ENCODE measurements around the gene MYO5B. TPM values are rescaled to one million over a fixed set of nuclear protein-coding genes. Genes with fewer than 3 reads are reported as not detected.

Gene MYO5B
- total and polyA plus RNA-seq, 4 donors: 5.4 to 23.4 (median 11.4) TPM

DNA sequence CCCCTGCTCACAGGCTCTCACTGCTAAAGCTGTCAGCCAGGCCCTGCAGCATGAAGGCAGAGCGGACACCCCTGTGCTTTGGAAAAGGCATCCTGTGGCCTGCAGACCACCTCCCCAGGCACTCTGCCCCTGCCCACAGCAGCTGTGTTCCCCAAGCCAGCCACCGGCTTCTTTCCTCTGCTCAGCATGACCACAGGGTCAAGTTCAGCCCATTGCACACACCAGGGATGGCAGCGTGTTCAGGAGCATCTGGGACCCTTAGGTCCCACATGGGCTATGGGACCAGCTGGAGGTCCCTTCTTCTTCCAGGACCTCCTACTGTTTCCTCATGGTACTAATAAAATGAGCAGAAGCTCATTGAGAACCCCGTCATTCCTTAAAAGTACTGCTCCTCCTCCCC lies 263.2 kb downstream of the MYO5B start:
- no peaks in the 10 kb centered on the region for H3K9me3 ChIP-seq (ENCODE audit: control insufficient read depth in 4 of 4, low read length in 3 of 4)
- TF ChIP-seq, protein P1, sequence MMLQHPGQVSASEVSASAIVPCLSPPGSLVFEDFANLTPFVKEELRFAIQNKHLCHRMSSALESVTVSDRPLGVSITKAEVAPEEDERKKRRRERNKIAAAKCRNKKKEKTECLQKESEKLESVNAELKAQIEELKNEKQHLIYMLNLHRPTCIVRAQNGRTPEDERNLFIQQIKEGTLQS (IDR thresholded peaks at IDR 0.05): no peak
- TF ChIP-seq, protein P2, sequence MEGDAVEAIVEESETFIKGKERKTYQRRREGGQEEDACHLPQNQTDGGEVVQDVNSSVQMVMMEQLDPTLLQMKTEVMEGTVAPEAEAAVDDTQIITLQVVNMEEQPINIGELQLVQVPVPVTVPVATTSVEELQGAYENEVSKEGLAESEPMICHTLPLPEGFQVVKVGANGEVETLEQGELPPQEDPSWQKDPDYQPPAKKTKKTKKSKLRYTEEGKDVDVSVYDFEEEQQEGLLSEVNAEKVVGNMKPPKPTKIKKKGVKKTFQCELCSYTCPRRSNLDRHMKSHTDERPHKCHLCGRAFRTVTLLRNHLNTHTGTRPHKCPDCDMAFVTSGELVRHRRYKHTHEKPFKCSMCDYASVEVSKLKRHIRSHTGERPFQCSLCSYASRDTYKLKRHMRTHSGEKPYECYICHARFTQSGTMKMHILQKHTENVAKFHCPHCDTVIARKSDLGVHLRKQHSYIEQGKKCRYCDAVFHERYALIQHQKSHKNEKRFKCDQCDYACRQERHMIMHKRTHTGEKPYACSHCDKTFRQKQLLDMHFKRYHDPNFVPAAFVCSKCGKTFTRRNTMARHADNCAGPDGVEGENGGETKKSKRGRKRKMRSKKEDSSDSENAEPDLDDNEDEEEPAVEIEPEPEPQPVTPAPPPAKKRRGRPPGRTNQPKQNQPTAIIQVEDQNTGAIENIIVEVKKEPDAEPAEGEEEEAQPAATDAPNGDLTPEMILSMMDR (IDR thresholded peaks at IDR 0.05; ENCODE audit: low read depth, low read length, missing input control): no peak
- TF ChIP-seq TAF1 (conservative IDR thresholded peaks at IDR 0.05) (no peak), GABPA (IDR thresholded peaks at IDR 0.05 in 1 of 2, conservative IDR thresholded peaks at IDR 0.05 in 1 of 2) (no peak), RAD21 (IDR thresholded peaks at IDR 0.05) (no peak), EGR1 (IDR thresholded peaks at IDR 0.05; ENCODE audit: low read depth in 2 of 2) (no peak)
- TF ChIP-seq, protein P3, sequence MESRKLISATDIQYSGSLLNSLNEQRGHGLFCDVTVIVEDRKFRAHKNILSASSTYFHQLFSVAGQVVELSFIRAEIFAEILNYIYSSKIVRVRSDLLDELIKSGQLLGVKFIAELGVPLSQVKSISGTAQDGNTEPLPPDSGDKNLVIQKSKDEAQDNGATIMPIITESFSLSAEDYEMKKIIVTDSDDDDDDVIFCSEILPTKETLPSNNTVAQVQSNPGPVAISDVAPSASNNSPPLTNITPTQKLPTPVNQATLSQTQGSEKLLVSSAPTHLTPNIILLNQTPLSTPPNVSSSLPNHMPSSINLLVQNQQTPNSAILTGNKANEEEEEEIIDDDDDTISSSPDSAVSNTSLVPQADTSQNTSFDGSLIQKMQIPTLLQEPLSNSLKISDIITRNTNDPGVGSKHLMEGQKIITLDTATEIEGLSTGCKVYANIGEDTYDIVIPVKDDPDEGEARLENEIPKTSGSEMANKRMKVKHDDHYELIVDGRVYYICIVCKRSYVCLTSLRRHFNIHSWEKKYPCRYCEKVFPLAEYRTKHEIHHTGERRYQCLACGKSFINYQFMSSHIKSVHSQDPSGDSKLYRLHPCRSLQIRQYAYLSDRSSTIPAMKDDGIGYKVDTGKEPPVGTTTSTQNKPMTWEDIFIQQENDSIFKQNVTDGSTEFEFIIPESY (IDR thresholded peaks at IDR 0.05): no peak
- TF ChIP-seq, protein P4, sequence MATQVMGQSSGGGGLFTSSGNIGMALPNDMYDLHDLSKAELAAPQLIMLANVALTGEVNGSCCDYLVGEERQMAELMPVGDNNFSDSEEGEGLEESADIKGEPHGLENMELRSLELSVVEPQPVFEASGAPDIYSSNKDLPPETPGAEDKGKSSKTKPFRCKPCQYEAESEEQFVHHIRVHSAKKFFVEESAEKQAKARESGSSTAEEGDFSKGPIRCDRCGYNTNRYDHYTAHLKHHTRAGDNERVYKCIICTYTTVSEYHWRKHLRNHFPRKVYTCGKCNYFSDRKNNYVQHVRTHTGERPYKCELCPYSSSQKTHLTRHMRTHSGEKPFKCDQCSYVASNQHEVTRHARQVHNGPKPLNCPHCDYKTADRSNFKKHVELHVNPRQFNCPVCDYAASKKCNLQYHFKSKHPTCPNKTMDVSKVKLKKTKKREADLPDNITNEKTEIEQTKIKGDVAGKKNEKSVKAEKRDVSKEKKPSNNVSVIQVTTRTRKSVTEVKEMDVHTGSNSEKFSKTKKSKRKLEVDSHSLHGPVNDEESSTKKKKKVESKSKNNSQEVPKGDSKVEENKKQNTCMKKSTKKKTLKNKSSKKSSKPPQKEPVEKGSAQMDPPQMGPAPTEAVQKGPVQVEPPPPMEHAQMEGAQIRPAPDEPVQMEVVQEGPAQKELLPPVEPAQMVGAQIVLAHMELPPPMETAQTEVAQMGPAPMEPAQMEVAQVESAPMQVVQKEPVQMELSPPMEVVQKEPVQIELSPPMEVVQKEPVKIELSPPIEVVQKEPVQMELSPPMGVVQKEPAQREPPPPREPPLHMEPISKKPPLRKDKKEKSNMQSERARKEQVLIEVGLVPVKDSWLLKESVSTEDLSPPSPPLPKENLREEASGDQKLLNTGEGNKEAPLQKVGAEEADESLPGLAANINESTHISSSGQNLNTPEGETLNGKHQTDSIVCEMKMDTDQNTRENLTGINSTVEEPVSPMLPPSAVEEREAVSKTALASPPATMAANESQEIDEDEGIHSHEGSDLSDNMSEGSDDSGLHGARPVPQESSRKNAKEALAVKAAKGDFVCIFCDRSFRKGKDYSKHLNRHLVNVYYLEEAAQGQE (IDR thresholded peaks at IDR 0.05): no peak
- no peak overlapping the region for H3K27ac ChIP-seq (ENCODE audit: low read depth in 1 of 2, low read length in 2 of 2)
- no peak overlapping the region for H3K4me3 ChIP-seq (ENCODE audit: low read depth in 1 of 3, low read length in 3 of 3)
- H3K4me1 ChIP-seq (ENCODE audit: control insufficient read depth in 4 of 4, insufficient read depth in 4 of 4, low read length in 3 of 4): no peaks in the 10 kb centered on the region
- no peaks in the 10 kb centered on the region for H3K27me3 ChIP-seq (ENCODE audit: control insufficient read depth in 4 of 4, insufficient read depth in 4 of 4, low read length in 3 of 4)
- peaks cover 0 to 14% (median 7%) of the 10 kb centered on the region in 4 donors for H3K36me3 ChIP-seq (ENCODE audit: control insufficient read depth in 4 of 4, insufficient read depth in 3 of 4, low read depth in 1 of 4, low read length in 3 of 4)
- no peak overlapping the region for H3K9ac ChIP-seq (ENCODE audit: low read depth in 1 of 2, low read length in 2 of 2)
- 93% methylated on average over 4 of the region's 4 CpGs for WGBS
- DNase-seq (ENCODE audit: low spot score): no peak

DNA sequence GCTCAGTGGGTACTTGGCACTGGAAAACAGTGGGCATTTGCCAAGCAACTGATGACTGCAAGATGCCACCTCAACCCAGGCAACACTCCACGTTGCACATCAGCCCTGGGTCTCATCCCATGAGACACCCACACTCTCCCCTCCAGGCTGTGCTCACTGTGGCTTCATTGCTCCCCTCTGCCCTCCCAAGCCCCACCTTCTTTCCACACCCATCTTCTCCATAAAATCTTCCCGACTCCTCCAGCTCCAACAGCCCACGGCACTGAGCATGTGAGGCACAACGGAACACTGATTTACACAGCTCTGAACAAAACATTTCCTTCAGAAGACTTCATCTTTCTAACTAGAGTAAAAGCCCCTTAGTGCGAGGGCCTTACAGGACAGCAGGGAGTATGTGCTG lies 263.8 kb downstream of the MYO5B start:
- Histone ChIP-seq H3K27ac (ENCODE audit: low read depth in 1 of 2, low read length in 2 of 2) (no peak overlapping the region), H3K36me3 (ENCODE audit: control insufficient read depth in 4 of 4, insufficient read depth in 3 of 4, low read depth in 1 of 4, low read length in 3 of 4) (peaks cover 0 to 11% (median 6%) of the 10 kb centered on the region in 4 donors), H3K27me3 (ENCODE audit: control insufficient read depth in 4 of 4, insufficient read depth in 4 of 4, low read length in 3 of 4) (no peaks in the 10 kb centered on the region), H3K9me3 (ENCODE audit: control insufficient read depth in 4 of 4, low read length in 3 of 4) (no peaks in the 10 kb centered on the region), H3K9ac (ENCODE audit: low read depth in 1 of 2, low read length in 2 of 2) (no peak overlapping the region), H3K4me3 (ENCODE audit: low read depth in 1 of 3, low read length in 3 of 3) (no peak overlapping the region), H3K4me1 (ENCODE audit: control insufficient read depth in 4 of 4, insufficient read depth in 4 of 4, low read length in 3 of 4) (no peaks in the 10 kb centered on the region)
- WGBS: 85% methylated on average over 5 of the region's 5 CpGs
- DNase-seq (ENCODE audit: low spot score): no peak
- TF ChIP-seq, protein P5, sequence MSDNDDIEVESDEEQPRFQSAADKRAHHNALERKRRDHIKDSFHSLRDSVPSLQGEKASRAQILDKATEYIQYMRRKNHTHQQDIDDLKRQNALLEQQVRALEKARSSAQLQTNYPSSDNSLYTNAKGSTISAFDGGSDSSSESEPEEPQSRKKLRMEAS (IDR thresholded peaks at IDR 0.05): no peak
- TF ChIP-seq RAD21 (IDR thresholded peaks at IDR 0.05) (no peak), TAF1 (conservative IDR thresholded peaks at IDR 0.05) (no peak), HNF4A (conservative IDR thresholded peaks at IDR 0.05) (no peak), HNF4G (IDR thresholded peaks at IDR 0.05) (no peak), GABPA (IDR thresholded peaks at IDR 0.05 in 1 of 2, conservative IDR thresholded peaks at IDR 0.05 in 1 of 2) (no peak), JUND (IDR thresholded peaks at IDR 0.05) (no peak), RXRA (IDR thresholded peaks at IDR 0.05) (no peak), FOXA2 (IDR thresholded peaks at IDR 0.05) (no peak), EGR1 (IDR thresholded peaks at IDR 0.05; ENCODE audit: low read depth in 2 of 2) (no peak)
- TF ChIP-seq, protein P2 (IDR thresholded peaks at IDR 0.05; ENCODE audit: low read depth, low read length, missing input control): no peak
- TF ChIP-seq, protein P1 (IDR thresholded peaks at IDR 0.05): no peak
- TF ChIP-seq, protein P4 (IDR thresholded peaks at IDR 0.05): no peak

Measured in liver (tissue), 9 donors.